ENCODE data around the gene RAB15. TPM values are rescaled to one million over a fixed set of nuclear protein-coding genes. Genes with fewer than 3 reads are reported as not detected.

The RAB15 gene
- polyA plus RNA-seq, 1 donor (not counting 4 experiments of a cell fraction or from before 2014, with no cell fraction given) = 2.1 TPM

DNA sequence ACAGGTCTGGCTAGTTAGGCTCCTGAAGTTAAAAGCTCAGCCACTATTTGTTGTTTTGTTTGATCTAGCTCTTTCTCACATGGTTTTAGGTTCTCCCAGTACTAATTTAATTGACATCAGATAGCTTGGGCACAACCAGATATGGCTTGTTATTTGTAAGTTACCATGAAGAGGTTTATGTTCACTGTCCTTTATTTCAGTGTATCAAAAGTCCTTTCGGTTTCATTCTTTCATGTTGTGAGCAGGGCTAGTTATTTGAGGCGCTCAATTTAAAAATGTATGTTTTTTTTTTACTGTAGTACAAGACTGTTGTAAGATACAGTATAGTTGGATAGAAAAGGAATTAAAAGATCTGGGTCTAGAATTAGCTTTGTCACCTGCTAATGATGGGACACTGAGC is 36.6 kb downstream of the RAB15 start:
- no peaks in the 10 kb centered on the region for H3K9me1 ChIP-seq (ENCODE audit: control insufficient read depth, extremely low read depth, insufficient read depth, low read length)
- no peak for FAIRE-seq
- H2AFZ ChIP-seq (ENCODE audit: control insufficient read depth, low read length) = no peak overlapping the region
- dilution Hi-C loops (cut with MboI; ENCODE audit: extremely low pct_ligation_motif_present, low sequenced_read_pairs) = no loop called here
- H3K36me3 ChIP-seq (ENCODE audit: control insufficient read depth in 2 of 2, extremely low read depth in 1 of 2, insufficient read depth in 2 of 2, low read length in 2 of 2) = peaks cover 5 to 21% of the 10 kb centered on the region in 2 experiments
- no peak overlapping the region for H3K9ac ChIP-seq (ENCODE audit: control insufficient read depth, extremely low read depth, insufficient read depth, low read length)
- TF ChIP-seq EZH2 (IDR thresholded peaks at IDR 0.05; ENCODE audit: low read length) = no peak
- TF ChIP-seq, protein P1, sequence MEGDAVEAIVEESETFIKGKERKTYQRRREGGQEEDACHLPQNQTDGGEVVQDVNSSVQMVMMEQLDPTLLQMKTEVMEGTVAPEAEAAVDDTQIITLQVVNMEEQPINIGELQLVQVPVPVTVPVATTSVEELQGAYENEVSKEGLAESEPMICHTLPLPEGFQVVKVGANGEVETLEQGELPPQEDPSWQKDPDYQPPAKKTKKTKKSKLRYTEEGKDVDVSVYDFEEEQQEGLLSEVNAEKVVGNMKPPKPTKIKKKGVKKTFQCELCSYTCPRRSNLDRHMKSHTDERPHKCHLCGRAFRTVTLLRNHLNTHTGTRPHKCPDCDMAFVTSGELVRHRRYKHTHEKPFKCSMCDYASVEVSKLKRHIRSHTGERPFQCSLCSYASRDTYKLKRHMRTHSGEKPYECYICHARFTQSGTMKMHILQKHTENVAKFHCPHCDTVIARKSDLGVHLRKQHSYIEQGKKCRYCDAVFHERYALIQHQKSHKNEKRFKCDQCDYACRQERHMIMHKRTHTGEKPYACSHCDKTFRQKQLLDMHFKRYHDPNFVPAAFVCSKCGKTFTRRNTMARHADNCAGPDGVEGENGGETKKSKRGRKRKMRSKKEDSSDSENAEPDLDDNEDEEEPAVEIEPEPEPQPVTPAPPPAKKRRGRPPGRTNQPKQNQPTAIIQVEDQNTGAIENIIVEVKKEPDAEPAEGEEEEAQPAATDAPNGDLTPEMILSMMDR (optimal IDR thresholded peaks at IDR 0.05 in 1 of 3, IDR thresholded peaks at IDR 0.05 in 1 of 3, conservative IDR thresholded peaks at IDR 0.05 in 1 of 3; ENCODE audit: extremely low read depth in 1 of 3, insufficient read depth in 2 of 3, low read length in 3 of 3) = no peak
- H3K27ac ChIP-seq (ENCODE audit: control insufficient read depth, insufficient read depth, low read length) = no peak overlapping the region
- no peaks in the 10 kb centered on the region for H3K4me1 ChIP-seq (ENCODE audit: control insufficient read depth, extremely low read depth, insufficient read depth, low read length)
- no peaks in the 10 kb centered on the region for H4K20me1 ChIP-seq (ENCODE audit: control insufficient read depth, extremely low read depth, insufficient read depth, low read length)
- H3K79me2 ChIP-seq (ENCODE audit: control insufficient read depth, insufficient read depth, low read length) = no peaks in the 10 kb centered on the region
- no peak overlapping the region for H3K4me2 ChIP-seq (ENCODE audit: control insufficient read depth, extremely low read depth, insufficient read depth, low read depth, low read length)
- no peaks in the 10 kb centered on the region for H3K27me3 ChIP-seq (ENCODE audit: control insufficient read depth, extremely low read depth, insufficient read depth, low read length)
- H3K9me3 ChIP-seq (ENCODE audit: control insufficient read depth, low read depth, low read length) = no peaks in the 10 kb centered on the region
- H3K4me3 ChIP-seq (ENCODE audit: control insufficient read depth in 2 of 3, extremely low read depth in 1 of 3, insufficient read depth in 2 of 3, low read depth in 1 of 3, low read length in 3 of 3) = no peak overlapping the region
- no peak for DNase-seq (ENCODE audit: low read depth, low spot score)

- Histone ChIP-seq H3K79me2 (ENCODE audit: control insufficient read depth, insufficient read depth, low read length) (no peaks in the 10 kb centered on the region), H2AFZ (ENCODE audit: control insufficient read depth, low read length) (no peak overlapping the region), H3K27ac (ENCODE audit: control insufficient read depth, insufficient read depth, low read length) (no peak overlapping the region), H3K4me3 (ENCODE audit: control insufficient read depth in 2 of 3, extremely low read depth in 1 of 3, insufficient read depth in 2 of 3, low read depth in 1 of 3, low read length in 3 of 3) (no peak overlapping the region), H3K9me3 (ENCODE audit: control insufficient read depth, low read depth, low read length) (no peaks in the 10 kb centered on the region), H3K9me1 (ENCODE audit: control insufficient read depth, extremely low read depth, insufficient read depth, low read length) (no peaks in the 10 kb centered on the region), H3K27me3 (ENCODE audit: control insufficient read depth, extremely low read depth, insufficient read depth, low read length) (no peaks in the 10 kb centered on the region), H3K9ac (ENCODE audit: control insufficient read depth, extremely low read depth, insufficient read depth, low read length) (no peak overlapping the region), H3K4me2 (ENCODE audit: control insufficient read depth, extremely low read depth, insufficient read depth, low read depth, low read length) (no peak overlapping the region), H3K4me1 (ENCODE audit: control insufficient read depth, extremely low read depth, insufficient read depth, low read length) (no peaks in the 10 kb centered on the region), H4K20me1 (ENCODE audit: control insufficient read depth, extremely low read depth, insufficient read depth, low read length) (no peaks in the 10 kb centered on the region), H3K36me3 (ENCODE audit: control insufficient read depth in 2 of 2, extremely low read depth in 1 of 2, insufficient read depth in 2 of 2, low read length in 2 of 2) (peaks cover 5 to 19% of the 10 kb centered on the region in 2 experiments)
- FAIRE-seq (no peak), DNase-seq (ENCODE audit: low read depth, low spot score) (no peak)
- TF ChIP-seq, protein P1 (optimal IDR thresholded peaks at IDR 0.05 in 1 of 3, IDR thresholded peaks at IDR 0.05 in 1 of 3, conservative IDR thresholded peaks at IDR 0.05 in 1 of 3; ENCODE audit: extremely low read depth in 1 of 3, insufficient read depth in 2 of 3, low read length in 3 of 3) = no peak
- TF ChIP-seq EZH2 (IDR thresholded peaks at IDR 0.05; ENCODE audit: low read length) = no peak
- dilution Hi-C loops (cut with MboI; ENCODE audit: extremely low pct_ligation_motif_present, low sequenced_read_pairs) = no loop called here
Measured at GRCh38 chr14:64934338-64934929, 37.7 kb downstream of the RAB15 start.

Data from keratinocyte (primary cell).